ENCODE measurements around the gene GBE1. TPM values are rescaled to one million over a fixed set of nuclear protein-coding genes. Genes with fewer than 3 reads are reported as not detected.

GBE1 gene
- total RNA-seq, 2 experiments from 2014 or later: 3.7 to 4.4 TPM

GRCh38 chr3:81558106-81558505 is 203.3 kb downstream of the GBE1 start:
- Histone ChIP-seq H3K4me3 (ENCODE audit: low read length) (no peak overlapping the region), H3K36me3 (ENCODE audit: insufficient read depth, low read length) (no peaks in the 10 kb centered on the region), H3K9me3 (ENCODE audit: control insufficient read depth in 1 of 2, insufficient read depth in 1 of 2, low read length in 2 of 2) (no peaks in the 10 kb centered on the region), H3K27ac (ENCODE audit: low read depth in 1 of 2, low read length in 2 of 2) (no peak overlapping the region), H3K27me3 (ENCODE audit: control insufficient read depth in 1 of 2, insufficient read depth in 2 of 2, low read length in 2 of 2) (no peaks in the 10 kb centered on the region), H3K4me1 (ENCODE audit: insufficient read depth, low read length) (no peaks in the 10 kb centered on the region)
- CTCF ChIA-PET: interaction anchor here (0.6 kb wide), 1 partner anchor 1514 kb away, joined by 3 read pairs; no protein-coding TSS in a partner anchor
- no peak overlapping the region for H3K4me3 Mint-ChIP-seq
- H3K36me3 Mint-ChIP-seq (ENCODE audit: low read depth): peaks cover 3% of the 10 kb centered on the region
- no peaks in the 10 kb centered on the region for H3K4me1 Mint-ChIP-seq (ENCODE audit: low read depth)
- no peaks in the 10 kb centered on the region for H3K9me3 Mint-ChIP-seq
- no peaks in the 10 kb centered on the region for H3K27me3 Mint-ChIP-seq
- H3K27ac Mint-ChIP-seq: no peak overlapping the region
- no peak for ATAC-seq (ENCODE audit: poor library complexity)
- intact Hi-C loops (cut with DNase I, micrococcal nuclease): no loop called here
- POLR2A ChIA-PET: no interaction called here
- no peak for DNase-seq
- TF ChIP-seq CTCF (IDR thresholded peaks at IDR 0.05): no peak

- Histone ChIP-seq H3K36me3 (ENCODE audit: insufficient read depth, low read length) (no peaks in the 10 kb centered on the region), H3K27me3 (ENCODE audit: control insufficient read depth in 1 of 2, insufficient read depth in 2 of 2, low read length in 2 of 2) (no peaks in the 10 kb centered on the region), H3K4me3 (ENCODE audit: low read length) (no peak overlapping the region), H3K4me1 (ENCODE audit: insufficient read depth, low read length) (no peaks in the 10 kb centered on the region), H3K27ac (ENCODE audit: low read depth in 1 of 2, low read length in 2 of 2) (no peak overlapping the region), H3K9me3 (ENCODE audit: control insufficient read depth in 1 of 2, insufficient read depth in 1 of 2, low read length in 2 of 2) (no peaks in the 10 kb centered on the region)
- no peak for TF ChIP-seq CTCF (IDR thresholded peaks at IDR 0.05)
- ChIA-PET CTCF (no interaction called here), POLR2A (no interaction called here)
- Mint-ChIP-seq H3K4me3 (no peak overlapping the region), H3K4me1 (ENCODE audit: low read depth) (no peaks in the 10 kb centered on the region), H3K27ac (no peak overlapping the region), H3K36me3 (ENCODE audit: low read depth) (peaks cover 16% of the 10 kb centered on the region), H3K27me3 (no peaks in the 10 kb centered on the region), H3K9me3 (peaks cover 9% of the 10 kb centered on the region)
- ATAC-seq (ENCODE audit: poor library complexity): no peak
- intact Hi-C loops (cut with DNase I, micrococcal nuclease): no loop called here
- no peak for DNase-seq
Observed at GRCh38 chr3:81554801-81555200, 206.6 kb downstream of the GBE1 start.

GRCh38 chr3:81554388-81554787 is 207.1 kb downstream of the GBE1 start:
- Mint-ChIP-seq H3K27ac (no peak overlapping the region), H3K4me3 (no peak overlapping the region), H3K36me3 (ENCODE audit: low read depth) (peaks cover 16% of the 10 kb centered on the region), H3K27me3 (no peaks in the 10 kb centered on the region), H3K4me1 (ENCODE audit: low read depth) (no peaks in the 10 kb centered on the region), H3K9me3 (peaks cover 9% of the 10 kb centered on the region)
- Histone ChIP-seq H3K27ac (ENCODE audit: low read depth in 1 of 2, low read length in 2 of 2) (no peak overlapping the region), H3K36me3 (ENCODE audit: insufficient read depth, low read length) (no peaks in the 10 kb centered on the region), H3K9me3 (ENCODE audit: control insufficient read depth in 1 of 2, insufficient read depth in 1 of 2, low read length in 2 of 2) (no peaks in the 10 kb centered on the region), H3K27me3 (ENCODE audit: control insufficient read depth in 1 of 2, insufficient read depth in 2 of 2, low read length in 2 of 2) (no peaks in the 10 kb centered on the region), H3K4me3 (ENCODE audit: low read length) (no peak overlapping the region), H3K4me1 (ENCODE audit: insufficient read depth, low read length) (no peaks in the 10 kb centered on the region)
- TF ChIP-seq CTCF (IDR thresholded peaks at IDR 0.05): no peak
- ChIA-PET POLR2A (no interaction called here), CTCF (no interaction called here)
- ATAC-seq (ENCODE audit: poor library complexity): no peak
- intact Hi-C loops (cut with DNase I, micrococcal nuclease): no loop called here
- DNase-seq: no peak
